Heart left ventricle (tissue), 16 donors: ENCODE measurements around the gene GAB3. TPM values are rescaled to one million over a fixed set of nuclear protein-coding genes. Genes with fewer than 3 reads are reported as not detected.
"Not testable (repeated sequence)": the region's sequence is repeated elsewhere in the genome, so short reads cannot be mapped to it uniquely, and the experiment has no call there.

Experiments
- ATAC-seq, 4 donors: fragments of 200-7000 bp; cut with Tn5 transposase; one replicate each; pipeline ENCODE4 v1.9.1; 2020 to 2022; ENCODE audit warnings: moderate library complexity in 4 of 4, mild to moderate bottlenecking in 3 of 4, moderate number of reproducible peaks in 1 of 4
- DNase-seq, 5 donors: peaks; one replicate each; pipeline ENCODE4 v3.0.0-alpha.2; 2020
- H3K27ac ChIP-seq, 12 donors: fragments of 200-600 bp; sonication (generic) in 4 of 12; one replicate each; pipeline versions ENCODE4 v1.5.0 to v1.8.0; 2016 to 2022; ENCODE audit warnings: mild to moderate bottlenecking in 2 of 12
- H3K27me3 ChIP-seq, 9 donors: fragments of 200-600 bp; sonication (generic) in 2 of 9; one replicate each; pipeline versions ENCODE4 v1.5.1 to v1.8.0; 2016 to 2022; ENCODE audit warnings: mild to moderate bottlenecking in 3 of 9
- H3K36me3 ChIP-seq, 9 donors: fragments of 200-600 bp; sonication (generic) in 2 of 9; one replicate each; pipeline versions ENCODE4 v1.5.0 to v1.8.0; 2018 to 2022; ENCODE audit warnings: mild to moderate bottlenecking in 2 of 9
- H3K4me1 ChIP-seq, 12 donors: fragments of 200-600 bp; sonication (generic) in 4 of 12; one replicate each; pipeline versions ENCODE4 v1.5.0 to v1.8.0; 2016 to 2022; ENCODE audit warnings: mild to moderate bottlenecking in 3 of 12
- H3K4me3 ChIP-seq, 12 donors: fragments of 200-600 bp; sonication (generic) in 4 of 12; one replicate each; pipeline versions ENCODE4 v1.5.0 to v1.8.0; 2017 to 2022; ENCODE audit warnings: mild to moderate bottlenecking in 9 of 12, moderate library complexity in 4 of 12
- H3K9me3 ChIP-seq, 12 donors: fragments of 200-600 bp; sonication (generic) in 4 of 12; one replicate each; pipeline versions ENCODE4 v1.5.0 to v1.8.0; 2016 to 2022; ENCODE audit warnings: mild to moderate bottlenecking in 1 of 12
- CTCF ChIP-seq, 12 donors: fragments of 200-600 bp; sonication (generic) in 4 of 12; IDR thresholded peaks; one replicate each; pipeline versions ENCODE4 v1.5.0 to v1.8.0; 2018 to 2022; ENCODE audit warnings: antibody characterized with exemption in 12 of 12, mild to moderate bottlenecking in 5 of 12
- POLR2A ChIP-seq, 2 donors: fragments of 450-650 bp; IDR thresholded peaks; one replicate each; pipeline ENCODE4 v1.6.1; 2017; ENCODE audit warnings: antibody characterized with exemption in 2 of 2, mild to moderate bottlenecking in 2 of 2, moderate library complexity in 2 of 2
- WGBS, 4 donors: extraction: QIAGEN DNeasy Blood & Tissue Kit in 2 of 4; methylation state at CpG; one replicate each; pipeline versions ENCODE4 v1.1.5 to v1.1.7; 2013 to 2018; 5-methylcytosine and 5-hydroxymethylcytosine counted together
- intact Hi-C, 10 donors: fragments of 100-400 bp; cut with DNase I; formaldehyde crosslinking; loops; one replicate each; pipeline versions ENCODE4 v1.11.1 to v1.14.2; 2022
- polyA plus RNA-seq, 2 donors: library from polyadenylated mRNA; stranded (reverse); fragments of 200-250 nt; gene quantifications; one replicate each; pipeline ENCODE4 v1.2.3, GENCODE V29; 2013
- total RNA-seq, 9 donors: library from RNA; depleted of rRNA in 2 of 9; stranded (reverse); fragments of >200 nt in 2 of 9; fragmentation: NEBNext Ultra II Directional in 3 of 9; extraction: Animal tissue kit (Norgen Biotek cat#: 25700) in 3 of 9; gene quantifications; one replicate each; pipeline versions ENCODE4 v1.1.0 to v1.2.4, GENCODE V29; 2016 to 2023
- donor health status: ischemic (EF 13 %, LVEDD 7.1; RV severe dilation, severe dysfunction).
- donor health status: healthy with polysubstance abuse.
- donor health status: DM: no; HTN: yes; CAD: no.
- donor health status: DM: no; HTN: no; CAD: no.
- donor health status: ischemic (EF 25% LVEDD 6.9; RV normal size, moderate dysfunction).
- donor health status: ischemic (EF 25% LVEDD 5.7; RV mildly dilated, moderate dysfunction).
- donor health status: healthy.
- donor health status: DM: yes; HTN: yes; CAD: no.
- donor health status: ischemic (EF 35%, LVEDD 5.7; RV mildly dilated, moderate dysfunction).
- donor health status: nonischemic (EF 11% LVEDD 7.7; RV severe dilation, severe dysfunction).
- donor health status: DM: yes; HTN: yes; CAD: no.
- donor health status: PGD.
- donor health status: ischemic (EF 29% LVEDD 5.4; RV normal size, mild dysfunction).
- donor health status: nonischemic (EF 23%, LVEDD 6.1; RV moderate dilation, normal function).

The GAB3 gene
- total and polyA plus RNA-seq, 11 donors = 7.2 to 29.0 (median 18.4) TPM

GRCh38 chrX:154670848-154671247 lies 80.0 kb downstream of the GAB3 start:
- H3K4me3 ChIP-seq, intact Hi-C loops, H3K4me1 ChIP-seq, ATAC-seq, DNase-seq, H3K27me3 ChIP-seq, H3K36me3 ChIP-seq, H3K27ac ChIP-seq: not testable (repeated sequence)
- H3K9me3 ChIP-seq = peaks cover 0 to 17% (median 0%) of the 10 kb centered on the region in 12 donors
- 78 to 89% (median 83%) methylated on average over 8 of the region's 8 CpGs for WGBS, 4 donors

- 78 to 90% (median 86%) methylated on average over 7 of the region's 7 CpGs for WGBS, 4 donors
These were observed 89.0 kb downstream of the GAB3 start for GRCh38 chrX:154661899-154662298.

DNA sequence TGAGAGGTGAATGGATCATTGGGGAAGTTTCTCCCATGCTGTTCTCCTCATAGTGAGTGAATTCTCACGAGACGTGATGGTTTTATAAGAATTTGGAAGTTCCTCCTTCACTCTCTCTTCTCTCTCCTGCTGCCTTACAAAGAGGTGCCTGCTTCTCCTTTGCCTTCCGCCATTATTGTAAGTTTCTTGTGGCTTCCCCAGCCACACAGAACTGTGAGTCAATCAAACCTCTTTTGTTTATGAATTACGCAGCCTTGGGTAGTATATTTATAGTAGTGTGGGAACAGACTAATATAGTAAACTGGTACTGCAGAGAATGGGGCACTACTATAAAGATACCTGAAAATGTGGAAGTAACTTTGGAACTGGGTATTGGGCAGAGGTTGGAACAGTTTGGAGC lies 89.7 kb downstream of the GAB3 start:
- TF ChIP-seq POLR2A (IDR thresholded peaks at IDR 0.05) = no peak
- no peak for TF ChIP-seq CTCF (IDR thresholded peaks at IDR 0.05)
- no peaks in the 10 kb centered on the region for H3K4me1 ChIP-seq
- 75 to 86% (median 81%) methylated on average over 4 of the region's 4 CpGs for WGBS, 4 donors
- no peak overlapping the region for H3K4me3 ChIP-seq
- intact Hi-C loops = no loop called here
- ATAC-seq (no peak), DNase-seq (no peak)
- no peaks in the 10 kb centered on the region for H3K36me3 ChIP-seq
- peaks cover 0 to 5% (median 0%) of the 10 kb centered on the region in 12 donors for H3K9me3 ChIP-seq
- H3K27ac ChIP-seq = no peak overlapping the region
- no peaks in the 10 kb centered on the region for H3K27me3 ChIP-seq

More at GRCh38 chrX:154661899-154662298, 89.0 kb downstream of the GAB3 start:
- intact Hi-C loops = no loop called here
- H3K4me3 ChIP-seq = no peak overlapping the region
- H3K4me1 ChIP-seq = no peaks in the 10 kb centered on the region
- H3K27ac ChIP-seq = no peak overlapping the region
- DNase-seq (no peak), ATAC-seq (no peak)
- TF ChIP-seq CTCF (IDR thresholded peaks at IDR 0.05) (no peak), POLR2A (IDR thresholded peaks at IDR 0.05) (no peak)
- peaks cover 0 to 5% (median 0%) of the 10 kb centered on the region in 12 donors for H3K9me3 ChIP-seq
- no peaks in the 10 kb centered on the region for H3K27me3 ChIP-seq
- no peaks in the 10 kb centered on the region for H3K36me3 ChIP-seq

- Histone ChIP-seq H3K4me1 (no peaks in the 10 kb centered on the region), H3K27ac (no peak overlapping the region), H3K36me3 (no peaks in the 10 kb centered on the region), H3K9me3 (peaks cover 0 to 3% (median 0%) of the 10 kb centered on the region in 12 donors), H3K27me3 (no peaks in the 10 kb centered on the region), H3K4me3 (no peak overlapping the region)
- no peak for DNase-seq
- TF ChIP-seq POLR2A (IDR thresholded peaks at IDR 0.05) = no peak
- TF ChIP-seq CTCF (IDR thresholded peaks at IDR 0.05) = no peak
- no peak for ATAC-seq
- WGBS, 4 donors = 84 to 88% (median 84%) methylated on average over 6 of the region's 6 CpGs
- intact Hi-C loops = no loop called here
These were observed 90.3 kb downstream of the GAB3 start for GRCh38 chrX:154660541-154660940.

GRCh38 chrX:154658957-154659356 lies 91.9 kb downstream of the GAB3 start:
- Histone ChIP-seq H3K36me3 (no peaks in the 10 kb centered on the region), H3K9me3 (no peaks in the 10 kb centered on the region), H3K27ac (no peak overlapping the region), H3K4me3 (no peak overlapping the region), H3K4me1 (no peaks in the 10 kb centered on the region), H3K27me3 (no peaks in the 10 kb centered on the region)
- no peak for DNase-seq
- intact Hi-C loops = no loop called here
- no peak for TF ChIP-seq CTCF (IDR thresholded peaks at IDR 0.05)
- no peak for TF ChIP-seq POLR2A (IDR thresholded peaks at IDR 0.05)
- ATAC-seq = no peak
- WGBS, 4 donors = 85 to 93% (median 89%) methylated on average over 11 of the region's 11 CpGs
